Measurements from ENCODE around the gene TMX2.

Gene TMX2

GRCh38 chr11:57764566-57764965 lies 52.2 kb downstream of the TMX2 start:
- Histone ChIP-seq H4K20me1 (ENCODE audit: insufficient read depth, low read length) (no peaks in the 10 kb centered on the region), H3K27me3 (ENCODE audit: insufficient read depth, low read length) (no peaks in the 10 kb centered on the region), H3K9me3 (ENCODE audit: low read length) (no peaks in the 10 kb centered on the region), H3K4me2 (ENCODE audit: low read length) (no peak overlapping the region), H3K36me3 (ENCODE audit: insufficient read depth, low read length) (no peaks in the 10 kb centered on the region), H3K79me2 (ENCODE audit: insufficient read depth, low read length) (no peaks in the 10 kb centered on the region), H2AFZ (ENCODE audit: low read length) (no peak overlapping the region), H3K4me1 (ENCODE audit: insufficient read depth, low read length, severe bottlenecking) (no peaks in the 10 kb centered on the region), H3F3A (ENCODE audit: insufficient read depth, low read length) (no peaks in the 10 kb centered on the region), H3K27ac (ENCODE audit: low read depth, low read length, poor library complexity, severe bottlenecking) (no peak overlapping the region), H3K9me2 (ENCODE audit: low read depth, low read length) (no peaks in the 10 kb centered on the region), H3K9ac (ENCODE audit: low read length) (no peak overlapping the region), H3K4me3 (ENCODE audit: low read depth, low read length, poor library complexity, severe bottlenecking) (no peak overlapping the region)
- TF ChIP-seq EZH2 (IDR thresholded peaks at IDR 0.05; ENCODE audit: borderline replicate concordance, low read length) (no peak), CTCF (IDR thresholded peaks at IDR 0.05; ENCODE audit: low read length) (no peak)

- H3K4me1 ChIP-seq (ENCODE audit: insufficient read depth, low read length, severe bottlenecking), result no peaks in the 10 kb centered on the region
- no peaks in the 10 kb centered on the region for H3K79me2 ChIP-seq (ENCODE audit: insufficient read depth, low read length)
- H3K4me2 ChIP-seq (ENCODE audit: low read length), result no peak overlapping the region
- no peak overlapping the region for H3K4me3 ChIP-seq (ENCODE audit: low read depth, low read length, poor library complexity, severe bottlenecking)
- no peaks in the 10 kb centered on the region for H3F3A ChIP-seq (ENCODE audit: insufficient read depth, low read length)
- no peaks in the 10 kb centered on the region for H3K9me3 ChIP-seq (ENCODE audit: low read length)
- no peak overlapping the region for H3K27ac ChIP-seq (ENCODE audit: low read depth, low read length, poor library complexity, severe bottlenecking)
- H3K36me3 ChIP-seq (ENCODE audit: insufficient read depth, low read length), result no peaks in the 10 kb centered on the region
- H3K9me2 ChIP-seq (ENCODE audit: low read depth, low read length), result no peaks in the 10 kb centered on the region
- no peaks in the 10 kb centered on the region for H3K27me3 ChIP-seq (ENCODE audit: insufficient read depth, low read length)
- H3K9ac ChIP-seq (ENCODE audit: low read length), result no peak overlapping the region
- TF ChIP-seq EZH2 (IDR thresholded peaks at IDR 0.05; ENCODE audit: borderline replicate concordance, low read length), result no peak
- no peak for TF ChIP-seq CTCF (IDR thresholded peaks at IDR 0.05; ENCODE audit: low read length)
- H4K20me1 ChIP-seq (ENCODE audit: insufficient read depth, low read length), result no peaks in the 10 kb centered on the region
- H2AFZ ChIP-seq (ENCODE audit: low read length), result no peak overlapping the region
Measured at GRCh38 chr11:57764972-57765371, 52.6 kb downstream of the TMX2 start.

GRCh38 chr11:57770793-57771192 lies 58.4 kb downstream of the TMX2 start:
- Histone ChIP-seq H4K20me1 (ENCODE audit: insufficient read depth, low read length) (no peaks in the 10 kb centered on the region), H3K9me2 (ENCODE audit: low read depth, low read length) (no peaks in the 10 kb centered on the region), H3K27me3 (ENCODE audit: insufficient read depth, low read length) (no peaks in the 10 kb centered on the region), H3K4me3 (ENCODE audit: low read depth, low read length, poor library complexity, severe bottlenecking) (no peak overlapping the region), H3K79me2 (ENCODE audit: insufficient read depth, low read length) (no peaks in the 10 kb centered on the region), H3K27ac (ENCODE audit: low read depth, low read length, poor library complexity, severe bottlenecking) (no peak overlapping the region), H3K9me3 (ENCODE audit: low read length) (no peaks in the 10 kb centered on the region), H3F3A (ENCODE audit: insufficient read depth, low read length) (no peaks in the 10 kb centered on the region), H3K4me1 (ENCODE audit: insufficient read depth, low read length, severe bottlenecking) (no peaks in the 10 kb centered on the region), H2AFZ (ENCODE audit: low read length) (no peak overlapping the region), H3K9ac (ENCODE audit: low read length) (no peak overlapping the region), H3K4me2 (ENCODE audit: low read length) (no peak overlapping the region), H3K36me3 (ENCODE audit: insufficient read depth, low read length) (no peaks in the 10 kb centered on the region)
- no peak for TF ChIP-seq CTCF (IDR thresholded peaks at IDR 0.05; ENCODE audit: low read length)
- no peak for TF ChIP-seq EZH2 (IDR thresholded peaks at IDR 0.05; ENCODE audit: borderline replicate concordance, low read length)

Measured in OCI-LY1 (cell line).